DMS53 treated with DMSO at 0.1 percent for 48 hours (cell line): ENCODE results near the gene GDF11.
"Not testable (repeated sequence)": the region's sequence is repeated elsewhere in the genome, so short reads cannot be mapped to it uniquely, and the experiment has no call there.

Experiments used
- DNase-seq: peaks from one replicate; lab custom pipeline; 2025; ENCODE audit not compliant: unreplicated experiment; lab: John Stamatoyannopoulos, UW

GDF11 gene

DNA sequence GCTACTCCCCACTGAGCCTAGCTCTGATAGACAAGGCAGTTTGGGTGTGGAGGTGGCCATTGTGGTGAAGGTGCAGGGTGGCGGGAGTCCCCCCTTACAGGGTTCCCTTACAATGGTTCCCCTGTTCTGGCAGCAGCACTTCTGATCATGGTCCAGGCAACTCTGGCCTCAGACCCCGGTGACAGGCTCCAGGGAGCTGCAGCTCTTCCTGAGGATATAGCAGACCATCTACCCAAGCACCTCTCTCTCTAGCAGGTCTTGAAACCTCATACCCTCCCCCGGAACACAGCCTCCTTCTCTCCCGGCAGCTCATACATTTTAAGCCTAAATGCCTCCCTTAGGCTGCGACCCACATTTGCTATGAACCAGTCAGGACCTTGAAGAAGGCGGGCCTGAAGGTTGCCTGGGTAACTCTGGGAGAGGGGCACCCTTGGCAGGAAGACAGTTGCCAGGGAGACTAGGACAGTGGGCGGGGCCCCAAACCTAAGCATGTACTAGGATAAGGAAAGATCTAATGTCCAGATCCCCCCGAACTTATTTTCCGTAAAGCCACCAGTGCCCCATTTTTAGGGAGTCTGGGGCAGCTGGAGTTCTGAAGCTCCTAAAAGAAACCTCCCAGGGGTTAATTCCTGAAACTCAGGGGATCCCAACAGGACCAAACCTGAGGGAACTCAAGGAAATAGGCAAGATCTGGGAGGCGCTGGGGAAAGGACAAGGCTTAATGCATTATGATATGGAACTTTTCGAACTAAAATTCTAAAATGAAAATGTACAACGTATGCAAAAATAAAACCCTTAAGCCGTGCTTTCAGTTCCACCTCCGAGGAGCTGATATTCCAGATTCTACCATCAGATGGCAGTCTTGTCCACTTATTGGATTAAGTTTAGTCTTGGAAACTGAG is 4.5 kb upstream of the GDF11 start:
- DNase-seq = peak; percentile 79

DNA sequence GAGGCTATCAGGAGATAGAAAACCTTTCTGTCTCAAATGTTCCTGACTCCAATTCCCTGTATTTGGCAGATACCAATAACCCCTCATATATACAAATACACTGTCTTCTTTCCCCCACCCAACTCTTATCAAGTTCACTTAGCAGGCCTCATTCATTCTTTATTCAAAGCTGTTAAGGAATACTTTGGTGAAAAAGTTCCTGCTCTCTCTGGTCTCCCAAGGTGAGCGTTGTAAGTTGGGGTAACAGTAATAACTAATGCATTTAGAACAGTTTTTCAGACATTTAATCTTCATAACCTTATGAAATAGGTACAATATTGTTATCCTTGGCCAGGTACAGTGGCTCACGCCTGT is 3.9 kb upstream of the GDF11 start:
- DNase-seq = no peak

DNA sequence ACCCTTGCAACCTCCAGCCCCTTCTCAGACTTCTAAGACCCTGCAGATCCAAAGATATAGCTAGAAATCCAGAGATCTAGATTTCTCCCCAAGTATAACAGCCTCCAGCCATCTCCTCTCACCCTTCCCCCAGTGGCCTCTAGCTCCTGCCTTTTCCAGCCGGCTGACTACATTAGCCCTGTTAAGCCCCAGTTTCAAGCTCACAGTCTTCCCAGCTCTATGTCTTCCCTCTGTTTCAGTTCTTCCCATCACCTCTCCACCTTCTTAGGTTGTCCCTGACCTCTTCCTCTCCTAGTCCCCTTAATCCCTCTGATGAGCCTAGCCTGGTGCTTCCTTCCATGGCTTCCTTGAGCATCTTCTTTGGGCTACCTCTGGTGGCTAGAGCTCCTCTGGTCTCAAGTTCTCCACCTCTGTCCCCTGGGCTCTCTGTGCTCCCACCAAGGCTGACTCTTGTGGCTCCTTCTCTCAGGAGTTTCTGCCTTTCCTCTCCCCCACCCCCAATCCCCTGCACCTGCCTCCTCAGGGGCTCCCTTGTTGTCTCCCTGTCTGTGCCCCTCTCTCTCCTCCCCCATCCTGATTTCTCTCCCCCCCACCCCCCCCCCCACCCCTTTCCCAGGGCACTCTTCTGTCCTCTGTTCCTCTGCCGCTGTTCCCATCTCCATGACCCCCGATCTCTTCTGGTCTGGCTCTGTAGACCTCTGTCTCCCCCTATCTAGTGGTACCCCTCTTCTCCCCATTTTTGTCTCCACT is 816 bp upstream of the GDF11 start:
- no peak for DNase-seq

DNA sequence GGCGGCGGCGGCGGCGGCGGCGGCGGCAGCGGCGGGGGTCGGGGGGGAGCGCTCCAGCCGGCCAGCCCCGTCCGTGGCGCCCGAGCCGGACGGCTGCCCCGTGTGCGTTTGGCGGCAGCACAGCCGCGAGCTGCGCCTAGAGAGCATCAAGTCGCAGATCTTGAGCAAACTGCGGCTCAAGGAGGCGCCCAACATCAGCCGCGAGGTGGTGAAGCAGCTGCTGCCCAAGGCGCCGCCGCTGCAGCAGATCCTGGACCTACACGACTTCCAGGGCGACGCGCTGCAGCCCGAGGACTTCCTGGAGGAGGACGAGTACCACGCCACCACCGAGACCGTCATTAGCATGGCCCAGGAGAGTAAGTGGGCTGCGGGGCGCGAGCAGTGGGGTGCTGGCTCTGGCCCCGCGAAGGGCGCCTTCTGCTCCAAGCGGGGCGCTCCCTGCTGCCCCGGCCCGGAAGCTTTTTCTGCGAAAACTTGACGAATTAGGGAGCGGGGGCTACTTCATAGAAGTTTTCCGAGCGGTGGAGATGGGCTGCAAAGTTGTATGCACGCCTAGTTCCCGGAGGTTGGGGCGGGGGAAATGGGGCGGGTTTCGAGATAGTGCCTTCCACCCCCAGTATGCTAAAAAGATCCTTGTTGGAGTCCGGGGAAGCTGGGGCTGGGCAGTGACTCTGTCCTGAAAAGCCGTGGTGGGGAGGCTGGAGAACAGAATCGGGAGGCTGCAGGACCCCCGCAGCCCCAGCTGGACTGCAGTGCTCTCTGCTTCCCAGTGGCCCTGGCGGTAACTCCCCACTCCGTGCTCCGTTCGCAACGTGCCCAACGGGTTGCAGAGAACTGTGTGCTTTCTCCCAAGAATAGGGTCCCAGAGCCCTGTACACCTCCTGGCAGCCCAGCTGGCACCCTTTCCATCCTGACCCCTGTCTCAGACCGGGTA is 751 bp downstream of the GDF11 start:
- peak; percentile 23 for DNase-seq

DNA sequence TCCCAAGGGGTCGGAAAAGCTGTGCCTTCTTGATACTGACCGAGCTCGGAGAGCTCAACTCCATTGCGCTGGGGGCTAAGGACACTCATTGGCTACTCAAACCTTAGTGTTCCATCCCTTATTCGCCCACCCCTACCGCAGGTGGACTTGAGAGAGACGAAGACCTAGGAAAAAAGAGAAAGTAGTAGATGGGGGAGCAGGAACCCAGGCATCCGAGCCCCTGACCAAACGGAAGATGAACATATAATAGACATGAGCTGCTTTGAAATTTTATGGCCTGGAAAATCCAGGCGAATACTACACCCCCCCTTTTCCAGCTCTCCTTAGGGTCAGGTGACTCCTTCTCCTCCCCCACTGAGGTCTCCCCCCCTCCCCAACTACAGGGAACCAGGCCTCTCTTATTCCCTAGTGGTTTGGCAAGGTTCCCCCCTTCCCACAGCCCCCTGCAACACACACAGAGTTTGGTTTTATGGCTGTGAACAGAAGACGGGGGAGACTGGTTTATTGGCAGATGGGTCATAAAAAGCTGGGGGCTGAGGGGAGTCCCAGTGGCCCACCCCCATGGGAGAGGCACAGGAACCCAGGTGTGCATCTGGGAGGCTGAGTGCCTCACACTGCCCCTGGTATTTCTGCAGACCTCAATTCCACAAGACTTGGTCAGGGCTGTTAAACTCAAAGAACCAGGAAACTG is 1.6 kb downstream of the GDF11 start:
- DNase-seq = no peak

DNA sequence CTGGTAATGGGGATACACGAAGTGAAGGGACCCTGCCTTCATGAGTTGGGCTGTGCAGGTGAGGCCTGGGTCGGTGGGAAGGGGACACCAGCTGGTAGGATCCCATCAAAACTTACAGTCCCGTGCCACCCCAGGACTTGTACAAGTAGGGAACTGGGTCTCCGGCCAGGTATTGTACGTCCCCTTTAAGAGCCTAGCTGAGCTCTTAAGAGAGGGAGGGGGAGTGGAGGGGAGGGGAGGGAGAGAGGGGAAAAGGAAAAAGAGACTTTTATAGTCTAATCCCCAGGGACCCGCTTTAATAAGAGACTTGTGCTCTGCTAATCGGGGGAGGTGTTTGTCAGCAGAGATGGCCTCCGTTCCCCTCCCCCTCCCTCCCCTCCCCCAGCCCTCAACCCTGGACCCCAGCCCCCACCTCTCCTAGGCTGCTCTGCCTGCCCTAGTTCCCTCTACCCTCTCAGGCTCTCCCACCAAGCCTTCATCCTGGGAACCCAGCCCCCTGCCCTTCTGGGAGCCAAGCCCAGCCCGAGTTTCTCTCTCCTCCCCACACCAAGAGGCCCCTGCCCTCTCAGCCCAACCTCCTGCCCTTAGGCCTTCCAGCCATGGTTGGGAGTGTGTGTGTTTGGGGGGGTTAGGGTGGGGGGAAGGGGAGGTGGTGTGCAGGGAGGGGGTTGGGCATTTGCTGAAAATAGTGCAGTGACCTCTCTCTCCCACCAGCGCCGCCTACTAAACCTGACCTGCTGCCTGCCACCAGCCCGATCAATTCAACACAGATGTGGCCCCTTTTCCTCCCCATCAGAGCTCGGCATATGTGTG is 2.6 kb downstream of the GDF11 start:
- no peak for DNase-seq

DNA sequence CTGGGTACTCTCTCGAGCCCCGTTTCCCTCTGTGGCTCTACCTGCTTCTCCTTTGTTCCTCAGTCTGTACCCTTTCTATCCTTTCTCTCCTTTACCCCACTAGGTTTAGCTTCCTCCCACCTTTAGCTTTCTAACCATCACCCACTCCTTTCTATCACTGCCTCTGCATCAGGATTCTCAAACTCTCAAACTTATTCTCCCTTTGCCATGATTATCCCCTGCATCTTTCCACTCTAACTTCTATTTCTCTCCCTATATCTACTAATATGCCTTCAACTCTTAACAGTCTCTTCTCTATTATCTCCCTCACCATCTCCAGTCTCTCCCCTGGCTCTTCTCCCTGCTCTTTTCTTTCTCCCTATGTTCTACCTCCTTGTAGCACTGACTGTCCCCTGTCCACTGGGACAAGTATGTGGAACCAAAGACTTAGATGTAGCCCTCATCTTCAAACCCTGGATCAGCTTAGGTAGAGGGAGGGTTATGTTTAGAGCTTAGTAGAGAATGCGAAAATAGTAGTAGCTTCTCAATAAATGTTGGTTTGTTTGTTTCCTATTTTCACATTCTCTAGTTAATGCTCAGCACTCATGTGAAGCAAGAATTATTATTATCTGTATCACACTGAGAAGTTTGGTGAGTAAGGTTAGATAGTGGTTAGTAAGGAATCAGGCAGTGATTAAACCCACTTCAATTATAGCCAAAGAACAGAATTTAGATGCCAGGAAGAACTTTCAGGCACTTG is 3.4 kb downstream of the GDF11 start:
- no peak for DNase-seq

DNA sequence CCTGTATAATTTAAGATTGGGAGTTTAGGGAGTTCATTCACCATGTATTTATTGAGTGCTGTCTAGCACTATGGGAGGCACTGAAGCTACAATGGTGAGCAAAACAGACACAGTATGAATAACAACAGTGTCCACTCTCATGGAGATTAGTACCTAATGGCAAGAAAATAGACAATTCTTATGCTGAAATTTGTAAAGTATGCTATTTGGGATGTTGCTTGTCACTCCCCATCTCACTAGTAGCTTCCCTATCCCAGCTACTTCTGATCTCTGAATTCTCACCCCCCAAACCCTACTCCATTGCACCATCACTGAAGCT is 4.0 kb downstream of the GDF11 start:
- DNase-seq = no peak

DNA sequence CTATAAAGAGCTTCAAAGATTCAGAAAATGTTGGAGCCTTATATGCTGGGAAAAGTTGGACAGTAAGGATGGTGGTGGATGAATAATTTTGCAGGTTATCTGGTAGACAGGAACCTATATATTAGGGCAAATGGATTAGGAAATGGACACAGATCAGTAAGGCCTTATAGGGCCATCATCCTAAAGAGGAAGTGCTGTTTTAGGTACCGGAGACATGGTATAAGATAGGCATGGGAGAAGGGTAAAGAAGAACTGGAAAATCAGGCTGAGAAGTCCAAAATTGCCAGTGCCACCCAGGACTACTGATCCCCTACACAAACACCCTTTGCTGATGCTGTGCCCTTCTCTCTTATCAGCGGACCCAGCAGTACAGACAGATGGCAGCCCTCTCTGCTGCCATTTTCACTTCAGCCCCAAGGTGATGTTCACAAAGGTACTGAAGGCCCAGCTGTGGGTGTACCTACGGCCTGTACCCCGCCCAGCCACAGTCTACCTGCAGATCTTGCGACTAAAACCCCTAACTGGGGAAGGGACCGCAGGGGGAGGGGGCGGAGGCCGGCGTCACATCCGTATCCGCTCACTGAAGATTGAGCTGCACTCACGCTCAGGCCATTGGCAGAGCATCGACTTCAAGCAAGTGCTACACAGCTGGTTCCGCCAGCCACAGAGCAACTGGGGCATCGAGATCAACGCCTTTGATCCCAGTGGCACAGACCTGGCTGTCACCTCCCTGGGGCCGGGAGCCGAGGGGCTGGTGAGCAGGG is 5.5 kb downstream of the GDF11 start:
- DNase-seq = no peak

DNA sequence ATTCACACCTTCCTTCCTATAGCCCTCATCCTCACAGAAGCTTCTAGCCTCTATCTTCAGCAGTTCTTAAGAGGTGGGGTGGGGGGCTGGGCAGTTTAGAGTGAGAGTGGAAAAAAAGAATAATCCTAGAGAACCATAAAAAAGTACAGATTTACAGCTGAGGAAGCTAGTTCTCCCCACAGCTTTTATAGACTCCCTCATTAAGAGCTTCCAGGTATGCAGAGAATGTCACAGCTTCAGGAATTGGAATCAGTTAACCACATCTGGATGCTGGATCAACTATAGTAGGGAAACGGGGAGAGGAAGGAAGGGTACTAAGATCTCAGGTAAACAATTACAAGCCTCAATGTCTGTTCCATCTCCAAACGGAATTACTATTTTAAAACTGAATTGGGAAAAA is 12.3 kb downstream of the GDF11 start:
- DNase-seq = no peak

DNA sequence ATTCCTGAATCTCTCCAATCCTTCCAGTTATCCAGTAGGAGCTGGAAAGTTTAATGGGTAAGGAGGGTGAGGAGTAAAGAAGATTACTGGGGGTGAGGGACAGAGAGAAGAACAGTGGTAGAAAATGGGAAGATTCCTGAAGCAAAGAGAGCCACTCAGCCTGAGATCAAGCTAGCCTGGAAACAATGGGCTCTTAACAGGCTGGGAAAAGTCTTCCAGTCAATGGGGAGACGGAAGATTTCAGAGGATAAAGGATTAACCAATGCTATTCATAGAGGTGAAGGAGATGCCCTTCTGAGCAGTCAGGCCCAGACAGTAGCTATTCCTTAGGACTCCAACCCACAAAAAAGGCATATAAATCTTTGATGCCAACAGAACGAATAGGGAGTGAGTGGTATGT is 14.8 kb downstream of the GDF11 start:
- DNase-seq = no peak

DNA sequence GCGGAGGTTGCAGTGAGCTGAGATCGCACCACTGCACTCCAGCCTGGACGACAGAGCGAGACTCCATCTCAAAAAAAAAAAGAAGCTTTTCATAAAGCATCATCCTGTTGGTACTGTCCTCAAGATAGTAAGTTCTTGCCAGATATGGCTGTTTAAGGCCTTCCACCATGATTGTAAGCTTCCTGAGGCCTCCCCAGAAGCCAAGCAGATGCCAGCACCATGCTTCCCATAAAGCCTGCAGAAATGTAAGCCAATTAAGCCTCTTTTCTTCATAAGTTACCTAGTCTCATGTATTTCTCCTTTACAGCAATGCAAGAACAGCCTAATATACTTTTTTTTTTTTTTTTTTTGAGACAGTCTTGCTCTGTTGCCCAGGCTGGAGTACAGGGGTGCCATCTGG is 15.7 kb downstream of the GDF11 start:
- DNase-seq = not testable (repeated sequence)

DNA sequence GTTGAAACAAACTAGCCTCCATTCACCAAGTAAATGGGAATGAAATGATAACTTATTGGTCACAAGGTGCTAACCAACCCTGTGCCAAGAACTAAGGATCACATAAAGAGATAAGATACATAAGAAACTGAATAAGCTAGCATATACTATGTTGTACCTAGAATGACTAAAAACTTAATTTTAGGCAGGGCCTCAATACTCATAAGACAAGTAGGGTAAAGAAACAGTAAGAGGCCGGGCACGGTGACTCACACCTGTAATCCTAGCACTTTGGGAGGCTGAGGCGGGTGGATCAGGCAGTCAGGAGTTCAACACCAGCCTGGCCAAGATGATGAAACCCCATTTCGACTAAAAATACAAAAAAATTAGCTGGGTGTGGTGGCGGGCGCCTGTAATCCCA is 17.7 kb downstream of the GDF11 start:
- DNase-seq = no peak

DNA sequence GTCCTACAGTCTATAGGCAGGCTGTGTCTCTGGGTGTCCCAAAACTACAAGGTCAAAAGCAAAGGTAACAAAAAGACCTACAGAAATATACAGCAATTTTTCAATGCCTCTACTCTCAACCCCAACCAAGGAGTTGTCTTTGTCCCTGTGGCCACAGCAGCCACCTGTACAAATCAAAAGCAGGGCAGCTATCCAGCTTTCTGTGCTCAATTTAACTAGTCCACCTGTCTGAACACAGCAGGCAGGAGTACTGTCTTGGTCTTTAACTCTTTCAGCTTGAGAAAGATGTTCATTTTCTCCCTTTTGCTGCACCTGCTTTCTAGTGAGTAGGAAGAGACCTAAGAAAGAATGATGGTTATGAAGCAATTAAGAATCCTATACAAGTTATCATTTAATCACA is 19.7 kb downstream of the GDF11 start:
- no peak for DNase-seq

DNA sequence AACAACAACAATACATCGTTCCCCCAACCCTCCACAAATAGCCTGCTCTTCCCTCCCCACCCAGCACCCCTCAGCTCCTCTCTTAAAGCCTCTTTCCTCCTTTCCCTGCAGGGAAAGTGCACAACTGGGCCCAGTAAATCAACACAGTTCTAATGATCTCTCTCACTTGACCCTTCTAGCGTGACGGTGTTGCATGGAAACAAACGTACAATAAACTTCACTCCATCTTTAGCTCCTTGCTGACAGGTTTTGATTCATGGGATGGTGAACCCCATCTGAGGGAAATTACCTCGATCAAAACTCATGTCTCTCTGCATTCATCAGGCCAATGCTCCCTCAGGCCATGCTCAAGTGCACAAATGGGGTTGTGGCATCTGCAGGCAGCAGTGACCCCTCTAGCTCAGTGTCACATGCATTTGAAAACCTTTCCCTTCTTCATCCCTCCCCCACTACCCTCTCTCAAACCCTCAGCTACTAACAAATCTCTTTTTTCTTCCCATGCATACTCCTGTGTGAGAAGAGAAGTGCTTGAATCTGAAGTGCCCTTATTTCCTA is 22.9 kb downstream of the GDF11 start:
- DNase-seq = no peak

DNA sequence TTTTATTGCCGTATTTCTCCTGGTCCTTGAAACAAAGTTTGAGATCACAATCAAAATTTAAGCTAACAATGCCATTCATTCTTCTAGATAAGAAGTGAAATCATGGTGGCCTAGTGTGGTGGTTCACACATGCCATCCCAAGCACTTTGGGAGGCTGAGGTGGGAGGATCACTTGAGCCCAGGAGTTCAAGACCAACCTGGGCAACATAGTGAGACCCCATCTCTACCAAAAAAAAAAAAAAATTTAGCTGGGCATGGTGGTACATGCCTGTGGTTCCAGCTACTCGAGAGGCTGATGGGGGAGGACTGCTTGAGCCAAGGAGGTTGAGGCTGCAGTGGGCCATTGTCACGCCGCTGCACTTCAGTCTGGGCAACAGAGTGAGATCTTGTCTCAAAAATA is 24.2 kb downstream of the GDF11 start:
- no peak for DNase-seq

DNA sequence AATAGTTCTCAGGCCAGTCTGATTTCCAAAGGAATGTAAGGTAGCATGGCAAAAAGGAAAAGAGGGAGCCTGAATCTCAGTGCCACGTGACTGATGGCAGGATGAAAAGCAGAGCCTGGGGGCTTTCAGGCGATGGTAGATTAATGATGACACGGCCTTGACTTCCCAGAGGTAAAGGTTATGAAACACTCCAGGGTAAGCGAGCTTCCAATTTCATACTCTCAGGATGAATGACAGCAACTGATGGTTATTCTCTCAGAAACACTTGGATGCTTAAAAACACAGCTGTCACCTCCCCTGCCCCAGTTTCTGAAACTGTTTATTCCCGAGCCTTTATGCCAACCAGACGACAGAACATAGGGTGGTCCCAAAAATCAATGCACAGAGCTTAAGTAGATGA is 28.8 kb downstream of the GDF11 start:
- DNase-seq = no peak

DNA sequence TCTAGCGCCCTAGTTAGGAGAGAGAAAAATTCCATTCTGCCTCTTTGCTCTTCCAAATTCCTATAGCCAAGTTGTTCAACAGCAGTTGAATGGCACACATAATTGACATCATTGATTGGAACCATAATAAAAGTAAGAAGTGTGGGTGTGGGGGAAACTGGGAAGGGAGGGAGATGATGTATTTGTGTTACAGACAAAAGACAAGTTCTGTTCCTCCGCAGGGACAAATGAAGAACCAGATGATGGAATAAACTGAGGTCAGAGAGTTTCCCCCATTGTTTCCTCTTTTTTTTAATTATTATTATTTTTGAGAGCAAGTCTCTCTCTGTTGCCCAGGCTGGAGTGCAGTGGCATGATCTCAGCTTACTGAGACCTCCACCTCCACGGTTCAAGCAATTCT is 34.9 kb downstream of the GDF11 start:
- DNase-seq = no peak
